Measurements from ENCODE around the gene UGT1A10. TPM values are rescaled to one million over a fixed set of nuclear protein-coding genes. Genes with fewer than 3 reads are reported as not detected.

Gene UGT1A10
- polyA plus RNA-seq, 1 experiment: not detected

- DNase-seq (ENCODE audit: low read depth): no peak
- ChIA-PET POLR2A (no interaction called here), CTCF (no interaction called here)
- H3K4me3 ChIP-seq (ENCODE audit: low read depth, low read length): no peak overlapping the region
- H3K36me3 ChIP-seq (ENCODE audit: control insufficient read depth, insufficient read depth, low read length): no peaks in the 10 kb centered on the region
- TF ChIP-seq CTCF (IDR thresholded peaks at IDR 0.05; ENCODE audit: insufficient read depth, low read depth, low read length): no peak
- H3K27me3 ChIP-seq (ENCODE audit: control insufficient read depth, insufficient read depth, low read length): no peaks in the 10 kb centered on the region
These were observed 71.8 kb downstream of the UGT1A10 start for GRCh38 chr2:233707940-233708644.

GRCh38 chr2:233708942-233709341 is 72.7 kb downstream of the UGT1A10 start:
- H3K27me3 ChIP-seq (ENCODE audit: control insufficient read depth, insufficient read depth, low read length): no peaks in the 10 kb centered on the region
- ChIA-PET CTCF (interaction anchor here (1.1 kb wide), 1 partner anchor 266 kb away, joined by 3 read pairs; no protein-coding TSS in a partner anchor), POLR2A (no interaction called here)
- H3K4me3 ChIP-seq (ENCODE audit: low read depth, low read length): no peak overlapping the region
- H3K36me3 ChIP-seq (ENCODE audit: control insufficient read depth, insufficient read depth, low read length): no peaks in the 10 kb centered on the region
- no peak for TF ChIP-seq CTCF (IDR thresholded peaks at IDR 0.05; ENCODE audit: insufficient read depth, low read depth, low read length)
- no peak for DNase-seq (ENCODE audit: low read depth)

GRCh38 chr2:233711312-233712008 is 75.2 kb downstream of the UGT1A10 start:
- ChIA-PET CTCF (interaction anchor here (0.6 to 3.1 kb wide), 16 partner anchors 10 to 307 kb away, joined by 3 to 56 read pairs (median 5); partner anchors contain the start of genes UGT1A6 and UGT1A9), POLR2A (no interaction called here)
- Histone ChIP-seq H3K36me3 (ENCODE audit: control insufficient read depth, insufficient read depth, low read length) (no peaks in the 10 kb centered on the region), H3K4me3 (ENCODE audit: low read depth, low read length) (no peak overlapping the region), H3K27me3 (ENCODE audit: control insufficient read depth, insufficient read depth, low read length) (no peaks in the 10 kb centered on the region)
- DNase-seq (ENCODE audit: low read depth): no peak
- TF ChIP-seq CTCF (IDR thresholded peaks at IDR 0.05; ENCODE audit: insufficient read depth, low read depth, low read length): peak; percentile 96

GRCh38 chr2:233712611-233713261 is 76.5 kb downstream of the UGT1A10 start, which contains the start of gene UGT1A5:
Gene UGT1A5 (plus strand): TSS chr2:233712907. CDS start chr2:233712992, 85 bp downstream.
- TF ChIP-seq CTCF (IDR thresholded peaks at IDR 0.05; ENCODE audit: insufficient read depth, low read depth, low read length): no peak
- CTCF ChIA-PET: interaction anchor here (0.8 to 3.1 kb wide), 8 partner anchors 8 to 308 kb away, joined by 3 to 56 read pairs (median 4); partner anchors contain the start of gene UGT1A6
- H3K36me3 ChIP-seq (ENCODE audit: control insufficient read depth, insufficient read depth, low read length): no peaks in the 10 kb centered on the region
- POLR2A ChIA-PET: no interaction called here
- no peak for DNase-seq (ENCODE audit: low read depth)
- no peak within 1 kb of the TSS for H3K4me3 ChIP-seq (ENCODE audit: low read depth, low read length)
- no peaks in the 10 kb centered on the region for H3K27me3 ChIP-seq (ENCODE audit: control insufficient read depth, insufficient read depth, low read length)

GRCh38 chr2:233713262-233713615 is 77.0 kb downstream of the UGT1A10 start:
- no peak overlapping the region for H3K4me3 ChIP-seq (ENCODE audit: low read depth, low read length)
- TF ChIP-seq CTCF (IDR thresholded peaks at IDR 0.05; ENCODE audit: insufficient read depth, low read depth, low read length): no peak
- POLR2A ChIA-PET: no interaction called here
- no peaks in the 10 kb centered on the region for H3K36me3 ChIP-seq (ENCODE audit: control insufficient read depth, insufficient read depth, low read length)
- CTCF ChIA-PET: interaction anchor here (1.0 to 3.1 kb wide), 2 partner anchors 265 to 269 kb away, joined by 3 to 56 read pairs; no protein-coding TSS in a partner anchor
- H3K27me3 ChIP-seq (ENCODE audit: control insufficient read depth, insufficient read depth, low read length): no peaks in the 10 kb centered on the region
- no peak for DNase-seq (ENCODE audit: low read depth)

Data from BJ (cell line).